Measurements from ENCODE around the gene DBR1. TPM values are rescaled to one million over a fixed set of nuclear protein-coding genes. Genes with fewer than 3 reads are reported as not detected.

The DBR1 gene
- total RNA-seq, 4 donors from 2014 or later: 7.5 to 8.9 (median 7.8) TPM; not detected in 1

DNA sequence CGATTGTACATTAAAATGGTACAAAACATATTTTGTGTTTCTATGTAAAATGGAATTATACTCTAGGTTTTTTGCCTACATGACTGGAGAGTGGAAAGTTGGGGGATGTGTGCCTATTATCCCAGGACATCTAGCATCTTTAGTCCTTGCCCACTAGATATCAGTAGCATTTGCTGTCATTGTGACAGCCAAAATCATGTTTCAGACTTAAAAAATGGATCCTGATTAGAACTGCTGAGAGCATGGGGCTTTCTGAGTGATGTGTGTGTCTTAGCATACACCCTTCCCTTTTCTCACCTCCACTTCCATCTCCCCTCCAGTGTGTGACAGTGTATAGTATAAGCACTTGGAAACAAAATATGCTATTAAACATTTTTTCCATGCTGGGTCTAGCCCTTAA is 25.7 kb upstream of the DBR1 start:
- DNase-seq: no peak
- WGBS, 2 donors (ENCODE audit: low coverage in 1 of 2): 78 to 82% methylated on average over 1 of the region's 1 CpG
- H3K4me1 ChIP-seq: peaks cover 0 to 13% (median 0%) of the 10 kb centered on the region in 4 donors
- in situ Hi-C loops (cut with MboI; ENCODE audit: low pct_ligation_motif_present in 1 of 4, low pct_unique_long_range_greater_than_20kb in 1 of 4, low sequenced_read_pairs in 3 of 4): no loop called here
- no peak overlapping the region for H3K4me3 ChIP-seq
- no peaks in the 10 kb centered on the region for H3K9me3 ChIP-seq
- H3K27me3 ChIP-seq: no peaks in the 10 kb centered on the region
- intact Hi-C loops (cut with DNase I; ENCODE audit: low total_unique reads): no loop called here
- no peaks in the 10 kb centered on the region for H3K36me3 ChIP-seq
- H3K27ac ChIP-seq: no peak overlapping the region
- TF ChIP-seq, protein P1, sequence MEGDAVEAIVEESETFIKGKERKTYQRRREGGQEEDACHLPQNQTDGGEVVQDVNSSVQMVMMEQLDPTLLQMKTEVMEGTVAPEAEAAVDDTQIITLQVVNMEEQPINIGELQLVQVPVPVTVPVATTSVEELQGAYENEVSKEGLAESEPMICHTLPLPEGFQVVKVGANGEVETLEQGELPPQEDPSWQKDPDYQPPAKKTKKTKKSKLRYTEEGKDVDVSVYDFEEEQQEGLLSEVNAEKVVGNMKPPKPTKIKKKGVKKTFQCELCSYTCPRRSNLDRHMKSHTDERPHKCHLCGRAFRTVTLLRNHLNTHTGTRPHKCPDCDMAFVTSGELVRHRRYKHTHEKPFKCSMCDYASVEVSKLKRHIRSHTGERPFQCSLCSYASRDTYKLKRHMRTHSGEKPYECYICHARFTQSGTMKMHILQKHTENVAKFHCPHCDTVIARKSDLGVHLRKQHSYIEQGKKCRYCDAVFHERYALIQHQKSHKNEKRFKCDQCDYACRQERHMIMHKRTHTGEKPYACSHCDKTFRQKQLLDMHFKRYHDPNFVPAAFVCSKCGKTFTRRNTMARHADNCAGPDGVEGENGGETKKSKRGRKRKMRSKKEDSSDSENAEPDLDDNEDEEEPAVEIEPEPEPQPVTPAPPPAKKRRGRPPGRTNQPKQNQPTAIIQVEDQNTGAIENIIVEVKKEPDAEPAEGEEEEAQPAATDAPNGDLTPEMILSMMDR (IDR thresholded peaks at IDR 0.05): no peak
- TF ChIP-seq EP300 (IDR thresholded peaks at IDR 0.05; ENCODE audit: low read depth): no peak
- no peak for TF ChIP-seq POLR2AphosphoS5 (IDR thresholded peaks at IDR 0.05)
- no peak for TF ChIP-seq POLR2A (IDR thresholded peaks at IDR 0.05)

GRCh38 chr3:138199851-138200250 is 25.1 kb upstream of the DBR1 start:
- WGBS, 2 donors (ENCODE audit: low coverage in 1 of 2): 58 to 68% methylated on average over 2 of the region's 2 CpGs
- no peak for DNase-seq
- in situ Hi-C loops (cut with MboI; ENCODE audit: low pct_ligation_motif_present in 1 of 4, low pct_unique_long_range_greater_than_20kb in 1 of 4, low sequenced_read_pairs in 3 of 4) (no loop called here), intact Hi-C loops (cut with DNase I; ENCODE audit: low total_unique reads) (no loop called here)
- Histone ChIP-seq H3K27ac (no peak overlapping the region), H3K9me3 (no peaks in the 10 kb centered on the region), H3K36me3 (no peaks in the 10 kb centered on the region), H3K27me3 (no peaks in the 10 kb centered on the region), H3K4me3 (no peak overlapping the region), H3K4me1 (peaks cover 0 to 13% (median 0%) of the 10 kb centered on the region in 4 donors)
- TF ChIP-seq POLR2AphosphoS5 (IDR thresholded peaks at IDR 0.05): no peak
- TF ChIP-seq EP300 (IDR thresholded peaks at IDR 0.05; ENCODE audit: low read depth): no peak
- TF ChIP-seq, protein P1 (IDR thresholded peaks at IDR 0.05): no peak
- TF ChIP-seq POLR2A (IDR thresholded peaks at IDR 0.05): no peak

GRCh38 chr3:138197524-138197923 is 22.8 kb upstream of the DBR1 start:
- in situ Hi-C loops (cut with MboI; ENCODE audit: low pct_ligation_motif_present in 1 of 4, low pct_unique_long_range_greater_than_20kb in 1 of 4, low sequenced_read_pairs in 3 of 4) (no loop called here), intact Hi-C loops (cut with DNase I; ENCODE audit: low total_unique reads) (no loop called here)
- H3K4me1 ChIP-seq: no peaks in the 10 kb centered on the region
- no peaks in the 10 kb centered on the region for H3K27me3 ChIP-seq
- no peaks in the 10 kb centered on the region for H3K36me3 ChIP-seq
- H3K4me3 ChIP-seq: no peak overlapping the region
- no peak overlapping the region for H3K27ac ChIP-seq
- no peak for DNase-seq
- no peaks in the 10 kb centered on the region for H3K9me3 ChIP-seq
- TF ChIP-seq POLR2AphosphoS5 (IDR thresholded peaks at IDR 0.05) (no peak), EP300 (IDR thresholded peaks at IDR 0.05; ENCODE audit: low read depth) (no peak), POLR2A (IDR thresholded peaks at IDR 0.05) (no peak)
- TF ChIP-seq, protein P1 (IDR thresholded peaks at IDR 0.05): no peak
- 63 to 70% methylated on average over 1 of the region's 1 CpG for WGBS, 2 donors (ENCODE audit: low coverage in 1 of 2)

GRCh38 chr3:138197058-138197457 is 22.3 kb upstream of the DBR1 start:
- DNase-seq: no peak
- intact Hi-C loops (cut with DNase I; ENCODE audit: low total_unique reads): no loop called here
- H3K36me3 ChIP-seq: no peaks in the 10 kb centered on the region
- no peak overlapping the region for H3K27ac ChIP-seq
- WGBS, 2 donors (ENCODE audit: low coverage in 1 of 2): 68 to 83% methylated on average over 1 to 5 of the region's 5 CpGs
- H3K9me3 ChIP-seq: no peaks in the 10 kb centered on the region
- TF ChIP-seq POLR2A (IDR thresholded peaks at IDR 0.05) (no peak), EP300 (IDR thresholded peaks at IDR 0.05; ENCODE audit: low read depth) (no peak), POLR2AphosphoS5 (IDR thresholded peaks at IDR 0.05) (no peak)
- TF ChIP-seq, protein P1 (IDR thresholded peaks at IDR 0.05): no peak
- H3K4me3 ChIP-seq: no peak overlapping the region
- no peaks in the 10 kb centered on the region for H3K27me3 ChIP-seq
- in situ Hi-C loops (cut with MboI; ENCODE audit: low pct_ligation_motif_present in 1 of 4, low pct_unique_long_range_greater_than_20kb in 1 of 4, low sequenced_read_pairs in 3 of 4): no loop called here
- H3K4me1 ChIP-seq: no peaks in the 10 kb centered on the region

Data from transverse colon (tissue), 4 donors.